OCI-LY7 (cell line): Measurements from ENCODE around the gene HYCC2. TPM values are rescaled to one million over a fixed set of nuclear protein-coding genes. Genes with fewer than 3 reads are reported as not detected.
A peak's percentile ranks its signal among the peaks of the same experiment; 100 is the strongest.

Experiments
- Bru-seq: library from RNA; stranded (reverse); fragments of 400-500 nt; gene quantifications from one replicate; lab custom pipeline; 2021; lab: Mats Ljungman, UMichigan
- BruChase-seq, 2 experiments: library from RNA; stranded (reverse); fragments of 400-500 nt; gene quantifications; one replicate each; lab custom pipeline; 2021; lab: Mats Ljungman, UMichigan
- BruUV-seq: library from RNA; stranded (reverse); fragments of 400-500 nt; replicated peaks from 2 replicates; lab custom pipeline; 2021; lab: Mats Ljungman, UMichigan
- CTCF ChIA-PET: fragments of 300-600 bp; sonication (Branson Sonifier 250); formaldehyde crosslinking; loops from one replicate; lab custom pipeline; 2022; ENCODE audit warnings: antibody characterized with exemption; ENCODE audit not compliant: unreplicated experiment; lab: Charles Lee
- POLR2A ChIA-PET: fragments of 300-600 bp; sonication (Branson Sonifier 250); formaldehyde crosslinking; loops from one replicate; lab custom pipeline; 2022; ENCODE audit warnings: antibody characterized with exemption; lab: Charles Lee
- DNase-seq: peaks from one replicate; pipeline ENCODE4 v3.0.0-alpha.2; 2015; ENCODE audit warnings: low spot score
- H2AFZ ChIP-seq: fragments of 200-600 bp; sonication (generic), shearing (Covaris generic); 2 replicates; pipeline ENCODE4 v1.6.1; 2014; ENCODE audit warnings: mild to moderate bottlenecking, antibody characterized with exemption, low read length, moderate library complexity
- H3K27ac ChIP-seq: fragments of 200-600 bp; sonication (generic); 2 replicates; pipeline ENCODE4 v1.5.1; 2014; ENCODE audit warnings: mixed run types, low read depth, mild to moderate bottlenecking, moderate library complexity, low read length, inconsistent platforms; ENCODE audit not compliant: poor library complexity, severe bottlenecking
- H3K36me3 ChIP-seq: fragments of 200-600 bp; sonication (generic); 2 replicates; pipeline ENCODE4 v1.6.1; 2014; ENCODE audit warnings: mild to moderate bottlenecking, antibody characterized with exemption, low read length, moderate library complexity, mixed read lengths; ENCODE audit not compliant: insufficient read depth
- H3K4me1 ChIP-seq: fragments of 200-600 bp; sonication (generic); 2 replicates; pipeline ENCODE4 v1.5.1; 2014; ENCODE audit warnings: mild to moderate bottlenecking, low read length; ENCODE audit not compliant: insufficient read depth, poor library complexity, severe bottlenecking
- H3K4me2 ChIP-seq: fragments of 200-600 bp; sonication (generic); 2 replicates; pipeline ENCODE4 v1.6.1; 2014; ENCODE audit warnings: mild to moderate bottlenecking, low read length
- H3K4me3 ChIP-seq: fragments of 200-600 bp; sonication (generic); 2 replicates; pipeline ENCODE4 v1.5.1; 2014; ENCODE audit warnings: mild to moderate bottlenecking, low read depth, low read length; ENCODE audit not compliant: poor library complexity, severe bottlenecking
- H3K79me2 ChIP-seq: fragments of 200-600 bp; sonication (generic); 2 replicates; pipeline ENCODE4 v1.6.1; 2016; ENCODE audit warnings: low read depth, mild to moderate bottlenecking, low read length, moderate library complexity, mixed read lengths; ENCODE audit not compliant: insufficient read depth
- H3K9me2 ChIP-seq: fragments of 200-600 bp; sonication (generic); 2 replicates; pipeline ENCODE4 v1.6.1; 2016; ENCODE audit warnings: mild to moderate bottlenecking, low read length, mixed read lengths; ENCODE audit not compliant: insufficient read depth
- H3K9me3 ChIP-seq: fragments of 200-600 bp; sonication (generic); 2 replicates; pipeline ENCODE4 v1.6.1; 2014; ENCODE audit warnings: mild to moderate bottlenecking, mixed run types, low read length, mixed read lengths
- H4K20me1 ChIP-seq: fragments of 200-600 bp; sonication (generic); 2 replicates; pipeline ENCODE4 v1.6.1; 2014; ENCODE audit warnings: mild to moderate bottlenecking, antibody characterized with exemption, low read length, moderate library complexity, mixed read lengths; ENCODE audit not compliant: insufficient read depth
- CTCF ChIP-seq: fragments of 200-600 bp; sonication (generic); conservative IDR thresholded peaks from 2 replicates; pipeline ENCODE4 v1.5.1; 2014; ENCODE audit warnings: mild to moderate bottlenecking, antibody characterized with exemption, low read length, moderate library complexity, mixed read lengths
- EZH2phosphoT487 ChIP-seq: fragments of 200-600 bp; sonication (generic); IDR thresholded peaks from 2 replicates; pipeline ENCODE4 v1.6.1; 2018; ENCODE audit warnings: low read depth, borderline replicate concordance, mild to moderate bottlenecking, mixed run types, antibody characterized with exemption, low read length, moderate library complexity, mixed read lengths
- intact Hi-C: fragments of 100-400 bp; cut with micrococcal nuclease; formaldehyde crosslinking; loops from one replicate; pipeline ENCODE4 v1.10.0; 2022; ENCODE audit not compliant: unreplicated experiment
- long read RNA-seq: library from polyadenylated mRNA; stranded (forward); transcript quantifications from one replicate; pipeline ENCODE4 v2.0.0, GENCODE V29; 2022
- total RNA-seq, 2 experiments: library from RNA; depleted of rRNA in 1 of 2; stranded (reverse); fragments of >200 nt in 1 of 2; shearing (Covaris generic) in 1 of 2; gene quantifications; 2 replicates each; pipeline ENCODE4 v1.2.3, GENCODE V29; 2014 to 2022

HYCC2 gene
- total RNA-seq (2014; rRNA removed; shearing (Covaris generic)) (8.6 and 8.8 TPM in 2 replicates), total RNA-seq (2022) (22.0 and 27.5 TPM in 2 replicates), Bru-seq, nascent RNA (percentile 80 among the genes with signal in this experiment), BruChase-seq, experiment 1, labeled RNA remaining after a 6-hour chase (percentile 70 among the genes with signal in this experiment), BruChase-seq, experiment 2, labeled RNA remaining after a 2-hour chase (percentile 84 among the genes with signal in this experiment)
- long read RNA-seq, full-length matches to known transcripts: 4 of 18 reads
- long read RNA-seq, partial matches to known transcripts: 2 of 18 reads
- long read RNA-seq, other reads (novel, unspliced or antisense): 12 of 18 reads

- no peaks in the 10 kb centered on the region for H3K9me3 ChIP-seq
- no peaks in the 10 kb centered on the region for H3K9me2 ChIP-seq
- H2AFZ ChIP-seq: peak within 1 kb of the TSS; percentile 58
- peaks cover 3% of the 10 kb centered on the region; the same call in 1 of the 2 replicates for H3K36me3 ChIP-seq
- peak; percentile 96 for DNase-seq
- TF ChIP-seq EZH2phosphoT487 (no peak), CTCF (peak; percentile 53; the same call in 1 of the 2 replicates)
- H3K27ac ChIP-seq: peak within 1 kb of the TSS; percentile 58
- peak within 1 kb of the TSS; percentile 74 for H3K4me3 ChIP-seq
- peaks cover 79% of the 10 kb centered on the region for H3K79me2 ChIP-seq
- peaks cover 39% of the 10 kb centered on the region for H3K4me1 ChIP-seq
- intact Hi-C loops: loop anchor here (1.0 to 2.0 kb wide), 4 partner anchors 47 to 161 kb away; partner anchors contain the start of gene ORC2
- no TSS peak for BruUV-seq
- no peaks in the 10 kb centered on the region for H4K20me1 ChIP-seq
- CTCF ChIA-PET: interaction anchor here (1.2 kb wide), 1 partner anchor 161 kb away, joined by 5 read pairs; no protein-coding TSS in a partner anchor
- H3K4me2 ChIP-seq: peak within 1 kb of the TSS; percentile 80
- POLR2A ChIA-PET: interaction anchor here (0.6 to 1.7 kb wide), 9 partner anchors 12 to 1595 kb away, joined by 3 to 5 read pairs (median 3); partner anchors contain the start of genes CFLAR and NIF3L1
Measured at GRCh38 chr2:201071479-201072200, at the start of gene HYCC2, which contains the start of gene NDUFB3. TSS of gene HYCC2 (minus strand) at chr2:201071671. CDS start at chr2:201024009, 47,662 bp downstream. TSS of gene NDUFB3 (plus strand) at chr2:201072001. CDS start at chr2:201078883, 6,882 bp downstream.

GRCh38 chr2:201118961-201119854 is 47.7 kb upstream of the HYCC2 start:
- H3K9me3 ChIP-seq: peaks cover 8% of the 10 kb centered on the region; the same call in 1 of the 2 replicates
- TF ChIP-seq EZH2phosphoT487 (no peak), CTCF (no peak)

More at GRCh38 chr2:201118961-201119854, 47.7 kb upstream of the HYCC2 start:
- DNase-seq: peak; percentile 67
- ChIA-PET POLR2A (interaction anchor here (1.3 to 4.3 kb wide), 3 partner anchors 13 to 41 kb away, joined by 3 to 19 read pairs (median 6); no protein-coding TSS in a partner anchor), CTCF (interaction anchor here (1.8 kb wide), 1 partner anchor 39 kb away, joined by 14 read pairs; no protein-coding TSS in a partner anchor)
- peaks cover 7% of the 10 kb centered on the region for H3K36me3 ChIP-seq
- H3K79me2 ChIP-seq: peaks cover 50% of the 10 kb centered on the region
- peak overlapping the region; percentile 63 for H2AFZ ChIP-seq
- no peaks in the 10 kb centered on the region for H3K9me2 ChIP-seq
- H3K4me3 ChIP-seq: peak overlapping the region; percentile 81
- H3K4me2 ChIP-seq: peak overlapping the region; percentile 89
- peaks cover 52% of the 10 kb centered on the region for H3K4me1 ChIP-seq
- BruUV-seq: TSS peak; percentile 52
- H3K27ac ChIP-seq: peak overlapping the region; percentile 95
- H4K20me1 ChIP-seq: no peaks in the 10 kb centered on the region
- intact Hi-C loops: loop anchor here (1.0 to 5.0 kb wide), 8 partner anchors 39 to 407 kb away; partner anchors contain the start of genes HYCC2, NIF3L1, ORC2 and PPIL3
